ENCODE measurements around the gene RYR1. TPM values are rescaled to one million over a fixed set of nuclear protein-coding genes. Genes with fewer than 3 reads are reported as not detected.

RYR1 gene
- total and polyA plus RNA-seq, 2 of the 13 experiments (the other 11 are each of a cell fraction or from before 2014, with no cell fraction given): 0.03 TPM; not detected in 1

DNA sequence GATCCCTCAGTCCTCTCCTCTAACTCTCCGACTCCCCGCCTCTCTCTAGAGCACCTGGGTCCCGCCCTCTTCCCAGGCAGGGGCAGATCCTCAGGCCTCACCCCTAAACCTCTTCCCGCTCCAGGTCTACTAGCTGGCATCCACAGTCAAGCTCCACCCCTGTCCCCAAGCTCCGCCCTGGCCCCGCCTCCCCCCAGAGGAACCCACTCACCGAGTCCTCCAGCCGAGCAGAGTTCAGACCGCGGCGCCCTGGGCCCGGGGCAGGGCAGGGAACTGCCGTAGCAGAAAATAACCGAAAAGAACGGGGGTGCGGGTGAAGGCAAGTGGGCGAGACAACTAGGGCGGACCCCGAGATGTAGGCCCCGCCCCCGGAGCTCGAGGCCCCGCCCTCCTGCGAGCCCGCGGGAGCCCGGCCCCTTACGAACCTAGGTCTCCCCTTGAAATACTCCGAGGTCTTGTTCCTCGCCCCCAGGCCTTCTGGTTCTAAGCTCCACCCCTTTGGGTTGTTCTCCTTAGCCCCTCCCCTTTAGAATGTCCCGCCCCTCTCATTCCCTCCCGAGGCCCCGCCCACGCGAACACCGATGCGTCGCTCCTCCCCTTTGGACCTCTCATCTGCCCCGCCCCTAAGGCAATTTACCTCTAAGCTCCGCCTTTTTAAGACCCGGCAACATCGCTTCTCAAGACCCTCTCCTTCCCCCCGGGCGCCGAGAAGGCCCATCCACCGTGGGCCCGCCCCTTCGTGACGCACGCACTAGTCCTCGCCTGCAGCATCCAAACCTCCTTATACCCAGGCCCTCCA, 45.7 kb upstream of the RYR1 start, which contains the start of gene GGN (continued):
- TF ChIP-seq, protein P1, sequence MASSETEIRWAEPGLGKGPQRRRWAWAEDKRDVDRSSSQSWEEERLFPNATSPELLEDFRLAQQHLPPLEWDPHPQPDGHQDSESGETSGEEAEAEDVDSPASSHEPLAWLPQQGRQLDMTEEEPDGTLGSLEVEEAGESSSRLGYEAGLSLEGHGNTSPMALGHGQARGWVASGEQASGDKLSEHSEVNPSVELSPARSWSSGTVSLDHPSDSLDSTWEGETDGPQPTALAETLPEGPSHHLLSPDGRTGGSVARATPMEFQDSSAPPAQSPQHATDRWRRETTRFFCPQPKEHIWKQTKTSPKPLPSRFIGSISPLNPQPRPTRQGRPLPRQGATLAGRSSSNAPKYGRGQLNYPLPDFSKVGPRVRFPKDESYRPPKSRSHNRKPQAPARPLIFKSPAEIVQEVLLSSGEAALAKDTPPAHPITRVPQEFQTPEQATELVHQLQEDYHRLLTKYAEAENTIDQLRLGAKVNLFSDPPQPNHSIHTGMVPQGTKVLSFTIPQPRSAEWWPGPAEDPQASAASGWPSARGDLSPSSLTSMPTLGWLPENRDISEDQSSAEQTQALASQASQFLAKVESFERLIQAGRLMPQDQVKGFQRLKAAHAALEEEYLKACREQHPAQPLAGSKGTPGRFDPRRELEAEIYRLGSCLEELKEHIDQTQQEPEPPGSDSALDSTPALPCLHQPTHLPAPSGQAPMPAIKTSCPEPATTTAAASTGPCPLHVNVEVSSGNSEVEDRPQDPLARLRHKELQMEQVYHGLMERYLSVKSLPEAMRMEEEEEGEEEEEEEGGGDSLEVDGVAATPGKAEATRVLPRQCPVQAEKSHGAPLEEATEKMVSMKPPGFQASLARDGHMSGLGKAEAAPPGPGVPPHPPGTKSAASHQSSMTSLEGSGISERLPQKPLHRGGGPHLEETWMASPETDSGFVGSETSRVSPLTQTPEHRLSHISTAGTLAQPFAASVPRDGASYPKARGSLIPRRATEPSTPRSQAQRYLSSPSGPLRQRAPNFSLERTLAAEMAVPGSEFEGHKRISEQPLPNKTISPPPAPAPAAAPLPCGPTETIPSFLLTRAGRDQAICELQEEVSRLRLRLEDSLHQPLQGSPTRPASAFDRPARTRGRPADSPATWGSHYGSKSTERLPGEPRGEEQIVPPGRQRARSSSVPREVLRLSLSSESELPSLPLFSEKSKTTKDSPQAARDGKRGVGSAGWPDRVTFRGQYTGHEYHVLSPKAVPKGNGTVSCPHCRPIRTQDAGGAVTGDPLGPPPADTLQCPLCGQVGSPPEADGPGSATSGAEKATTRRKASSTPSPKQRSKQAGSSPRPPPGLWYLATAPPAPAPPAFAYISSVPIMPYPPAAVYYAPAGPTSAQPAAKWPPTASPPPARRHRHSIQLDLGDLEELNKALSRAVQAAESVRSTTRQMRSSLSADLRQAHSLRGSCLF (CRISPR knock-in tag; IDR thresholded peaks at IDR 0.05; ENCODE audit: borderline replicate concordance): no peak
- TF ChIP-seq ZSCAN12 (CRISPR knock-in tag; IDR thresholded peaks at IDR 0.05): no peak
- TF ChIP-seq AGO1 (IDR thresholded peaks at IDR 0.05; ENCODE audit: low read depth, low read length, poor library complexity, severe bottlenecking): peak; percentile 81
- peak; percentile 63 for TF ChIP-seq AGO2 (optimal IDR thresholded peaks at IDR 0.05; ENCODE audit: low read depth, low read length)
- no peak for TF ChIP-seq CEBPB (IDR thresholded peaks at IDR 0.05; ENCODE audit: borderline replicate concordance, low read depth, low read length)
- TF ChIP-seq, protein P2, sequence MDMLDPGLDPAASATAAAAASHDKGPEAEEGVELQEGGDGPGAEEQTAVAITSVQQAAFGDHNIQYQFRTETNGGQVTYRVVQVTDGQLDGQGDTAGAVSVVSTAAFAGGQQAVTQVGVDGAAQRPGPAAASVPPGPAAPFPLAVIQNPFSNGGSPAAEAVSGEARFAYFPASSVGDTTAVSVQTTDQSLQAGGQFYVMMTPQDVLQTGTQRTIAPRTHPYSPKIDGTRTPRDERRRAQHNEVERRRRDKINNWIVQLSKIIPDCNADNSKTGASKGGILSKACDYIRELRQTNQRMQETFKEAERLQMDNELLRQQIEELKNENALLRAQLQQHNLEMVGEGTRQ (IDR thresholded peaks at IDR 0.05; ENCODE audit: low read depth, low read length): no peak
- TF ChIP-seq, protein P2 (CRISPR knock-in tag; IDR thresholded peaks at IDR 0.05; ENCODE audit: borderline replicate concordance): no peak
- TF ChIP-seq, protein P3, sequence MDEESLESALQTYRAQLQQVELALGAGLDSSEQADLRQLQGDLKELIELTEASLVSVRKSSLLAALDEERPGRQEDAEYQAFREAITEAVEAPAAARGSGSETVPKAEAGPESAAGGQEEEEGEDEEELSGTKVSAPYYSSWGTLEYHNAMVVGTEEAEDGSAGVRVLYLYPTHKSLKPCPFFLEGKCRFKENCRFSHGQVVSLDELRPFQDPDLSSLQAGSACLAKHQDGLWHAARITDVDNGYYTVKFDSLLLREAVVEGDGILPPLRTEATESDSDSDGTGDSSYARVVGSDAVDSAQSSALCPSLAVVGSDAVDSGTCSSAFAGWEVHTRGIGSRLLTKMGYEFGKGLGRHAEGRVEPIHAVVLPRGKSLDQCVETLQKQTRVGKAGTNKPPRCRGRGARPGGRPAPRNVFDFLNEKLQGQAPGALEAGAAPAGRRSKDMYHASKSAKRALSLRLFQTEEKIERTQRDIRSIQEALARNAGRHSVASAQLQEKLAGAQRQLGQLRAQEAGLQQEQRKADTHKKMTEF (CRISPR knock-in tag; IDR thresholded peaks at IDR 0.05): peak; percentile 31; the same call in 1 of the 2 replicates
- TF ChIP-seq KLF13 (CRISPR knock-in tag; IDR thresholded peaks at IDR 0.05): 0 out of 2 replicates have a peak, but pooled peaks have one; percentile 44
- no peak for TF ChIP-seq ZFP1 (CRISPR knock-in tag; IDR thresholded peaks at IDR 0.05)
- TF ChIP-seq, protein P4, sequence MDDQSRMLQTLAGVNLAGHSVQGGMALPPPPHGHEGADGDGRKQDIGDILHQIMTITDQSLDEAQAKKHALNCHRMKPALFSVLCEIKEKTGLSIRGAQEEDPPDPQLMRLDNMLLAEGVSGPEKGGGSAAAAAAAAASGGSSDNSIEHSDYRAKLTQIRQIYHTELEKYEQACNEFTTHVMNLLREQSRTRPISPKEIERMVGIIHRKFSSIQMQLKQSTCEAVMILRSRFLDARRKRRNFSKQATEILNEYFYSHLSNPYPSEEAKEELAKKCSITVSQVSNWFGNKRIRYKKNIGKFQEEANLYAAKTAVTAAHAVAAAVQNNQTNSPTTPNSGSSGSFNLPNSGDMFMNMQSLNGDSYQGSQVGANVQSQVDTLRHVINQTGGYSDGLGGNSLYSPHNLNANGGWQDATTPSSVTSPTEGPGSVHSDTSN (CRISPR knock-in tag; IDR thresholded peaks at IDR 0.05; ENCODE audit: borderline replicate concordance): no peak
- no peak for TF ChIP-seq KDM5B (CRISPR knock-in tag; IDR thresholded peaks at IDR 0.05; ENCODE audit: borderline replicate concordance)
- no peak for TF ChIP-seq MTF1 (CRISPR knock-in tag; IDR thresholded peaks at IDR 0.05)
- peak; percentile 44 for TF ChIP-seq HNRNPK (IDR thresholded peaks at IDR 0.05; ENCODE audit: low read depth, low read length, poor library complexity, severe bottlenecking)
- TF ChIP-seq ZFX (CRISPR knock-in tag; IDR thresholded peaks at IDR 0.05; ENCODE audit: low read depth): peak; percentile 48
- TF ChIP-seq, protein P5, sequence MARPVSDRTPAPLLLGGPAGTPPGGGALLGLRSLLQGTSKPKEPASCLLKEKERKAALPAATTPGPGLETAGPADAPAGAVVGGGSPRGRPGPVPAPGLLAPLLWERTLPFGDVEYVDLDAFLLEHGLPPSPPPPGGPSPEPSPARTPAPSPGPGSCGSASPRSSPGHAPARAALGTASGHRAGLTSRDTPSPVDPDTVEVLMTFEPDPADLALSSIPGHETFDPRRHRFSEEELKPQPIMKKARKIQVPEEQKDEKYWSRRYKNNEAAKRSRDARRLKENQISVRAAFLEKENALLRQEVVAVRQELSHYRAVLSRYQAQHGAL (CRISPR knock-in tag; IDR thresholded peaks at IDR 0.05; ENCODE audit: not compliant biosample characterization): no peak
- no peak for TF ChIP-seq ZNF382 (CRISPR knock-in tag; IDR thresholded peaks at IDR 0.05; ENCODE audit: borderline replicate concordance)
